T-helper 17 cell (primary cell): ENCODE measurements around the gene COMMD10. TPM values are rescaled to one million over a fixed set of nuclear protein-coding genes. Genes with fewer than 3 reads are reported as not detected.

Experiments
- ATAC-seq: fragments of 150-1000 bp; cut with Tn5 transposase; 2 replicates; pipeline ENCODE4 v1.10.0; 2021; ENCODE audit warnings: mild to moderate bottlenecking, moderate library complexity
- DNase-seq, 3 donors: peaks; one replicate each; pipeline versions ENCODE4 v3.0.0 to v3.0.0-alpha.2; 2020 to 2021
- H3K9me3 ChIP-seq: one replicate; pipeline ENCODE4 v1.7.0; 2013; ENCODE audit warnings: low read length, mild to moderate bottlenecking; ENCODE audit not compliant: control insufficient read depth, poor library complexity, severe bottlenecking
- H3K27ac Mint-ChIP-seq: one replicate; pipeline ENCODE4 v1.8.0; 2022; ENCODE audit warnings: mild to moderate bottlenecking, moderate library complexity, mixed read lengths
- H3K27me3 Mint-ChIP-seq: one replicate; pipeline ENCODE4 v1.8.0; 2022; ENCODE audit warnings: mixed read lengths
- H3K36me3 Mint-ChIP-seq: one replicate; pipeline ENCODE4 v1.8.0; 2022; ENCODE audit warnings: low read depth, mixed read lengths
- H3K4me1 Mint-ChIP-seq: one replicate; pipeline ENCODE4 v1.8.0; 2022; ENCODE audit warnings: mild to moderate bottlenecking, mixed read lengths
- H3K4me3 Mint-ChIP-seq: one replicate; pipeline ENCODE4 v1.8.0; 2022; ENCODE audit warnings: mild to moderate bottlenecking, moderate library complexity, mixed read lengths
- total RNA-seq, 4 donors: library from RNA in 2 of 4; stranded (reverse) in 2 of 4; gene quantifications; one replicate each; pipeline ENCODE4 v1.2.3 and lab custom pipeline; 2022 to 2026

Gene COMMD10
- total RNA-seq, 2 donors from 2014 or later = 31.3 to 32.5 TPM

DNA sequence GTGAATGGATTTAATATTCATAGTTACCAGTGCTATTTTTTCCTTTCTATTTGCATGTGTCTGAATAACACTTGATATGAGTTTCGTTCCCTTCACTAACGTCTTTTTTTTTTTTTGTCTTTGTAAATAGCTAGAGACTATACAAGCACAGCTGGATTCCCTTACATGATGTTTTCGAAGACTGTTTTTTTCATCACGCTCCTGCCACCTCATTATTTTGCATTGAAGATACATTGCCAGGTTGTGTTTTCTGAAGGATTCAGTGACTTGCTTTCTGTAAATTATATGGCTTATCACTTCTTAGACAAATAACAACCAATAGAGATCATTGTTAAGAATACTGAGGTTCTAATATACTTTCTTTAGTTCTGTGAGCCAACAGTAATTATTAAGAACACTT lies 207.5 kb downstream of the COMMD10 start:
- no peaks in the 10 kb centered on the region for H3K4me1 Mint-ChIP-seq
- no peaks in the 10 kb centered on the region for H3K27me3 Mint-ChIP-seq
- ATAC-seq = no peak
- DNase-seq = no peak
- H3K9me3 ChIP-seq = peaks cover 12% of the 10 kb centered on the region
- no peak overlapping the region for H3K27ac Mint-ChIP-seq
- peaks cover 7% of the 10 kb centered on the region for H3K36me3 Mint-ChIP-seq
- no peak overlapping the region for H3K4me3 Mint-ChIP-seq

DNA sequence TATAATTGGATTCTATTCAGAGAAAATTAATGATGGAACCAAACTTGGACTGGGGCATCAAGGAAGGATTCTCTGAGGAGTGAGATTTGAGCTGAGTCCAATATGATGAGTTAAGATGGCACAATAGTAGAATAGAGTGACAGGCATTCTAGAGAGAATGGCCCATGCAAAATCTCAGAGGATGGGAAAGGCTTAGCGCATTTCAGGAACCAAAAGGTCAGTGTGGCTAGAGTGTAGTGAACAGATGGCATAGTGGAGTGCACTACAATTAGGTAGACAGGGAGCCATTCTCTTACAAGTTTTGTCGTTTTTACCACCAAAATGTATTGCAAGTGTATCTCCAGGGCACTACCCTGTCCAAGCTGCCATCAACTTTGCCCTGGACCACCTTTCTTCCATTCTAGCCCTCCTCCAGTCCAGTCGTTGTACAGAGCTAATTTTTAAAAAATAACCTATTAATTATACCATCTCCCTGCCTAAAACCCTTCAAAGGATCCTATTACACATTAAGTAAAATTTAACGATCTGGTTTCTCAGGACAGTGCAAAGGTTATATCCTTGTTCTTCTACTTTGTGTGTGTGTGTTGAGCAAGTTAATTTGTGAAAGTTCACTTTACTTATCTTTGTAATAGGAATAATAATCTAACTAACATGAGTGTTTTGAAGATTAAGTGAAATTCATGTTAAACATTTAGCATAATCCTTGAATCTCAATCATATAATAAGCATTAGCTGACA lies 211.7 kb downstream of the COMMD10 start:
- Mint-ChIP-seq H3K36me3 (peaks cover 10% of the 10 kb centered on the region), H3K27ac (no peak overlapping the region), H3K4me1 (no peaks in the 10 kb centered on the region), H3K4me3 (no peak overlapping the region), H3K27me3 (no peaks in the 10 kb centered on the region)
- H3K9me3 ChIP-seq = peaks cover 13% of the 10 kb centered on the region
- DNase-seq = no peak
- no peak for ATAC-seq

- no peak for DNase-seq
- Mint-ChIP-seq H3K4me1 (no peaks in the 10 kb centered on the region), H3K27ac (no peak overlapping the region), H3K36me3 (peaks cover 10% of the 10 kb centered on the region), H3K27me3 (no peaks in the 10 kb centered on the region), H3K4me3 (no peak overlapping the region)
- H3K9me3 ChIP-seq = peaks cover 13% of the 10 kb centered on the region
- no peak for ATAC-seq
Observed at GRCh38 chr5:116297296-116297814, 212.5 kb downstream of the COMMD10 start.

GRCh38 chr5:116299746-116300640 lies 215.2 kb downstream of the COMMD10 start:
- H3K36me3 Mint-ChIP-seq = peaks cover 14% of the 10 kb centered on the region
- H3K27ac Mint-ChIP-seq = no peak overlapping the region
- H3K9me3 ChIP-seq = peaks cover 13% of the 10 kb centered on the region
- H3K4me3 Mint-ChIP-seq = no peak overlapping the region
- no peak for DNase-seq
- H3K27me3 Mint-ChIP-seq = no peaks in the 10 kb centered on the region
- ATAC-seq = no peak
- H3K4me1 Mint-ChIP-seq = no peaks in the 10 kb centered on the region

DNA sequence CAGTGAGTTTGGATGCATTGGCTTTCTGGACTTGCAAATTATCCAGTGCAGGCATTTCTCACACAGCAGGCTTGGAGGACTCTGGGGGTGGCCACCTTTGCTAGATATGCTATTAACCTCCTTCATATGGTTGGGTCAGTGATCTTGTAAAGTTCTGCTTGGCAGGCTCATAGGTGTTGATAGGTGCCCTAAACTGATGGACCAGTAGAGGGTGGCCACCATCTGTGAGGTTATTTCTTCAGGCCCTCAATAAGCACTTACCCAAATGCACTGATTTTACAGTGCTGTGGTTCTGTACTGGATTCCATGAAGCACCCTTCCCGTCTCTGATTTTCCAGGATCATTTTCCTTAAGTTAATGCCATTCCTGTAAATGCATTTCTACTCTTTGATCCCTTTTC lies 216.3 kb downstream of the COMMD10 start:
- Mint-ChIP-seq H3K4me1 (no peaks in the 10 kb centered on the region), H3K4me3 (no peak overlapping the region), H3K36me3 (peaks cover 14% of the 10 kb centered on the region), H3K27ac (no peak overlapping the region), H3K27me3 (no peaks in the 10 kb centered on the region)
- DNase-seq (no peak), ATAC-seq (no peak)
- peaks cover 11% of the 10 kb centered on the region for H3K9me3 ChIP-seq

DNA sequence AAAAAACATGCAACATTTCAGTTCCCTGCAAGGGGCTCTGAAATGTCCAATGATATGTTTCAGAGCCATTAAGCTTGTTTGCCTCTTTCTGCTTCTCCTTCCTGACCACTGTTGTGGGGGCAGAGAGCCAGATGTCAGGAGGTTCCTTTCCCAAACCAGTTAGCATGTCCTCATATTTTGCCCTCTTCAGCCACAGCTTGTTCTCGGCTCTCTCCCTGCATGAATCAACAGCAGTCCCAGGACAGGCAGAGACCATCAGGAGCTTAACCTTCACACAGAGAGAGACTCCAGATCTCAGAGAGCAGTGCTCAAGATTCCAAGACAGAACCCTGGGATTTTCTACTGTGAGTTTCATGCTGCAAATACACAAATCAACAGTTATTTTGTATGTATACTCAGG lies 218.5 kb downstream of the COMMD10 start:
- Mint-ChIP-seq H3K4me1 (no peaks in the 10 kb centered on the region), H3K36me3 (peaks cover 12% of the 10 kb centered on the region), H3K27me3 (no peaks in the 10 kb centered on the region), H3K4me3 (no peak overlapping the region), H3K27ac (no peak overlapping the region)
- no peak for ATAC-seq
- peaks cover 7% of the 10 kb centered on the region for H3K9me3 ChIP-seq
- DNase-seq = no peak

GRCh38 chr5:116303810-116304209 lies 219.0 kb downstream of the COMMD10 start:
- Mint-ChIP-seq H3K36me3 (peaks cover 12% of the 10 kb centered on the region), H3K4me3 (no peak overlapping the region), H3K4me1 (no peaks in the 10 kb centered on the region), H3K27ac (no peak overlapping the region), H3K27me3 (no peaks in the 10 kb centered on the region)
- H3K9me3 ChIP-seq = peaks cover 7% of the 10 kb centered on the region
- DNase-seq (no peak), ATAC-seq (no peak)

DNA sequence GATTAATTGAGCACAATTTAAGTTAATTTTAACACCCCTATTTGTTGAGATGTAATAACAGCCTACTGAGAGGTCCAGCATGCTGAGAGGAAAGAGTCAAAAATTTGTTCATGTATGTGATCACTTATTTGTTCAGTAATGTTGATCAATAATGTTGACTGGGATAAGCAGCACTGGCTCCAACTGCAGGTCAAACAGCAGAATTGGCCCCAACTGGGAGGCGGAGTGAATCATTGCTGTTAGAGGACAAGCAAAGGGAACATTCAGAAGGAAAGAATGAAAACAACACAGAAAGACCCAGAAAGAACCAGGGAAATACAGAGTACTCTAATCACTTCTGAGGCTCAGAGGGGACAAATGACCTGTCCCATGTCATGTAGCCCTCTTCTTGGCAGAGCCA lies 221.1 kb downstream of the COMMD10 start:
- ATAC-seq (no peak), DNase-seq (no peak)
- H3K36me3 Mint-ChIP-seq = peaks cover 10% of the 10 kb centered on the region
- no peak overlapping the region for H3K4me3 Mint-ChIP-seq
- peaks cover 7% of the 10 kb centered on the region for H3K9me3 ChIP-seq
- no peak overlapping the region for H3K27ac Mint-ChIP-seq
- no peaks in the 10 kb centered on the region for H3K4me1 Mint-ChIP-seq
- H3K27me3 Mint-ChIP-seq = no peaks in the 10 kb centered on the region

DNA sequence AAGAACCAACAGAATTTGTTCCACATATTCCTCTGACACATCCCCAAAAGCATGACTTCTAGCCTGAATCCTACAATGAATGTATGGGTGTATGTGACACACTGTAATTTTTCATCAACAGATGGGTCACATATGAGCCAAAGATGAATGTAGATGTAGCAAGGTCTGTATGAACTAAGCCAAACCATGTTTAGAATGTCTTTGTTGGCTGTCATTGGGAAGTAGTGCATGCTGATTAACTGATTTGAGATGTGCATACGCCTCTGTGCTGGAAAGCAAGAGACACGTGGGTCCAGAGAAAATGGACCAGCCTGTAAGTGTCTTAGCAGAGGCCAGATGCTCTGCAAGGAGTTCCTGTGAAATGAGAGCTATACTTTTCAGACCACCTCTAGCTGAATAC lies 222.0 kb downstream of the COMMD10 start:
- H3K27ac Mint-ChIP-seq = no peak overlapping the region
- peaks cover 7% of the 10 kb centered on the region for H3K9me3 ChIP-seq
- DNase-seq = no peak
- no peak for ATAC-seq
- peaks cover 2% of the 10 kb centered on the region for H3K4me1 Mint-ChIP-seq
- peaks cover 14% of the 10 kb centered on the region for H3K36me3 Mint-ChIP-seq
- H3K4me3 Mint-ChIP-seq = no peak overlapping the region
- no peaks in the 10 kb centered on the region for H3K27me3 Mint-ChIP-seq

DNA sequence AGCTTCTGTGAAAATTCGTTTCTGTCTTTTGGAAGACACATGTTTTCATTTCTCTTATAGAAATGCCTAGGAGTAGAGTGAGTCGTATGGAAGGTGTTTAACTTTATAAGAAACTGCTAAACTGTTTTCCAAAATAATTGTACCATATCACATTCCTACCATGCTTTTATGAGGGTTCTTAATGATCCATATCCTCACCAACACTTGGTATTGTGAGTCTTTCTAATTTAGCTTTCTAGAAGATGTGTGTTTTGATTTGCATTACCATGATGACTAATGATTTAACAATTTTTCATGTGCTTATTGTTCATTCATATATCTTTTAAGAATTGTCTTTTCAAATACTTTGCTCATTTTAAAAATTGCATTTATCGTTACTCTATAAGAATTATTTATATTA lies 223.6 kb downstream of the COMMD10 start:
- Mint-ChIP-seq H3K4me1 (peaks cover 2% of the 10 kb centered on the region), H3K27me3 (no peaks in the 10 kb centered on the region), H3K27ac (no peak overlapping the region), H3K36me3 (peaks cover 9% of the 10 kb centered on the region), H3K4me3 (no peak overlapping the region)
- H3K9me3 ChIP-seq = peaks cover 7% of the 10 kb centered on the region
- no peak for ATAC-seq
- no peak for DNase-seq

DNA sequence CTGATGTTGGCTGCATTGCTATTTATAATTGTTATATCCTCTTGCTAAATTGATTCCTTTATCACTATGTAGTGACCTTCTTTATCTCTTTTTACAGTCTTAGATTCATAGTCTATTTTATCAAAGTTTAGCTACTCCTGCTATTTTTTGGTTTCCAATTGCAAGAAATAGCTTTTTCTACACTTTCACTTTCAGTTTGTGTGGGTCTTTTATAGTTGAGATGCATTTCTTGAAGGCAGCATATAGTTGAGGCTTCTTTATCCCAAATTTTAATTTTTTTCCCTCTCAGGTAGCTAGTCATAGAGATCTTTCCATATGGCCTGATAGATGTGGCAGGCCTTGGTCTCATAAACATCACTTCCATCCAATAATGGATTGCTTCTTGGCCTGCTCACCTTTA lies 228.5 kb downstream of the COMMD10 start:
- H3K27me3 Mint-ChIP-seq = no peaks in the 10 kb centered on the region
- DNase-seq = no peak
- peaks cover 4% of the 10 kb centered on the region for H3K9me3 ChIP-seq
- no peak for ATAC-seq
- H3K4me3 Mint-ChIP-seq = no peak overlapping the region
- H3K4me1 Mint-ChIP-seq = peaks cover 2% of the 10 kb centered on the region
- peaks cover 14% of the 10 kb centered on the region for H3K36me3 Mint-ChIP-seq
- H3K27ac Mint-ChIP-seq = no peak overlapping the region

- H3K27ac Mint-ChIP-seq = no peak overlapping the region
- ATAC-seq (no peak), DNase-seq (no peak)
- no peak overlapping the region for H3K4me3 Mint-ChIP-seq
- no peaks in the 10 kb centered on the region for H3K27me3 Mint-ChIP-seq
- peaks cover 14% of the 10 kb centered on the region for H3K36me3 Mint-ChIP-seq
- H3K9me3 ChIP-seq = peaks cover 4% of the 10 kb centered on the region
- peaks cover 2% of the 10 kb centered on the region for H3K4me1 Mint-ChIP-seq
Observed at GRCh38 chr5:116315531-116315930, 230.7 kb downstream of the COMMD10 start.

- Mint-ChIP-seq H3K27ac (no peak overlapping the region), H3K4me3 (no peak overlapping the region), H3K27me3 (no peaks in the 10 kb centered on the region), H3K36me3 (peaks cover 11% of the 10 kb centered on the region), H3K4me1 (no peaks in the 10 kb centered on the region)
- DNase-seq (no peak), ATAC-seq (no peak)
- peaks cover 6% of the 10 kb centered on the region for H3K9me3 ChIP-seq
Observed at GRCh38 chr5:116318091-116318854, 233.4 kb downstream of the COMMD10 start.
